ENCODE measurements around the gene YBEY.

YBEY gene

DNA sequence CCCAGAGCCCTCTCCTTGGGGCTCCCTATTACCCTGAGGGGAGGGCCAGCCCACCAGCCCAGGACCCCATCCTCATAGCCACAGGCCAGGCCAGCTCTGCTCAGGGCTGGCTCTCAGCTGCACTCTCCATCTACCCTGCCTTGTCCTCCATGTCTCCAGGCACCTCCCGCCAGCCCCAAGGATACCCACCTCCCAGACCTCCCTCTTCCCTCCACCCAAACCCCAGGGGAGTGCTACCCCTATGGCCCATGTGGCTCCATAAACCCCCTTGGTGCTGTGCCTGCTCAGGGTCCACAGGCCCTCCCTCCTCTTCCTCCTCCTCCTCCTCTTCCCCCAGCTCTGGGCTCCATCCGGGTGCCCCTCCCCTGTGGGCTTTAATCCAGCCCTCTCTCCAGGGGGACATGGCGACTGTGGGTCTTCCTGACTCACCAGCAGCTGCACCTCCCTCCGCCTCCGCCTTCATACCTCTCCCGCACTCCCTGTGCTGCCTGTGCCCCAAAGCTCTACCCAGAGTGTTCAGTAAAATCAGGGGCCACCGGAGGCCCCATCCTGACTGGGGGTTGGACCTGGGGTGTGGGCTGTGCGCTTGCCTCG is 9.1 kb downstream of the YBEY start (continued):
- no peak for TF ChIP-seq ZNF660 (tag by site-specific recombination; IDR thresholded peaks at IDR 0.05)
- TF ChIP-seq SP3 (tag by site-specific recombination; IDR thresholded peaks at IDR 0.05), result 0 out of 2 replicates have a peak, but pooled peaks have one; percentile 36
- TF ChIP-seq, protein P1, sequence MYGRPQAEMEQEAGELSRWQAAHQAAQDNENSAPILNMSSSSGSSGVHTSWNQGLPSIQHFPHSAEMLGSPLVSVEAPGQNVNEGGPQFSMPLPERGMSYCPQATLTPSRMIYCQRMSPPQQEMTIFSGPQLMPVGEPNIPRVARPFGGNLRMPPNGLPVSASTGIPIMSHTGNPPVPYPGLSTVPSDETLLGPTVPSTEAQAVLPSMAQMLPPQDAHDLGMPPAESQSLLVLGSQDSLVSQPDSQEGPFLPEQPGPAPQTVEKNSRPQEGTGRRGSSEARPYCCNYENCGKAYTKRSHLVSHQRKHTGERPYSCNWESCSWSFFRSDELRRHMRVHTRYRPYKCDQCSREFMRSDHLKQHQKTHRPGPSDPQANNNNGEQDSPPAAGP (tag by site-specific recombination; IDR thresholded peaks at IDR 0.05), result 0 out of 2 replicates have a peak, but pooled peaks have one; percentile 71
- peak; percentile 86 for TF ChIP-seq ZNF513 (tag by site-specific recombination; IDR thresholded peaks at IDR 0.05)
- TF ChIP-seq, protein P2, sequence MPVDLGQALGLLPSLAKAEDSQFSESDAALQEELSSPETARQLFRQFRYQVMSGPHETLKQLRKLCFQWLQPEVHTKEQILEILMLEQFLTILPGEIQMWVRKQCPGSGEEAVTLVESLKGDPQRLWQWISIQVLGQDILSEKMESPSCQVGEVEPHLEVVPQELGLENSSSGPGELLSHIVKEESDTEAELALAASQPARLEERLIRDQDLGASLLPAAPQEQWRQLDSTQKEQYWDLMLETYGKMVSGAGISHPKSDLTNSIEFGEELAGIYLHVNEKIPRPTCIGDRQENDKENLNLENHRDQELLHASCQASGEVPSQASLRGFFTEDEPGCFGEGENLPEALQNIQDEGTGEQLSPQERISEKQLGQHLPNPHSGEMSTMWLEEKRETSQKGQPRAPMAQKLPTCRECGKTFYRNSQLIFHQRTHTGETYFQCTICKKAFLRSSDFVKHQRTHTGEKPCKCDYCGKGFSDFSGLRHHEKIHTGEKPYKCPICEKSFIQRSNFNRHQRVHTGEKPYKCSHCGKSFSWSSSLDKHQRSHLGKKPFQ (tag by site-specific recombination; IDR thresholded peaks at IDR 0.05), result no peak
- peak; percentile 59; the same call in 1 of the 2 replicates for TF ChIP-seq EGR2 (tag by site-specific recombination; IDR thresholded peaks at IDR 0.05; ENCODE audit: low read depth)
- TF ChIP-seq, protein P3, sequence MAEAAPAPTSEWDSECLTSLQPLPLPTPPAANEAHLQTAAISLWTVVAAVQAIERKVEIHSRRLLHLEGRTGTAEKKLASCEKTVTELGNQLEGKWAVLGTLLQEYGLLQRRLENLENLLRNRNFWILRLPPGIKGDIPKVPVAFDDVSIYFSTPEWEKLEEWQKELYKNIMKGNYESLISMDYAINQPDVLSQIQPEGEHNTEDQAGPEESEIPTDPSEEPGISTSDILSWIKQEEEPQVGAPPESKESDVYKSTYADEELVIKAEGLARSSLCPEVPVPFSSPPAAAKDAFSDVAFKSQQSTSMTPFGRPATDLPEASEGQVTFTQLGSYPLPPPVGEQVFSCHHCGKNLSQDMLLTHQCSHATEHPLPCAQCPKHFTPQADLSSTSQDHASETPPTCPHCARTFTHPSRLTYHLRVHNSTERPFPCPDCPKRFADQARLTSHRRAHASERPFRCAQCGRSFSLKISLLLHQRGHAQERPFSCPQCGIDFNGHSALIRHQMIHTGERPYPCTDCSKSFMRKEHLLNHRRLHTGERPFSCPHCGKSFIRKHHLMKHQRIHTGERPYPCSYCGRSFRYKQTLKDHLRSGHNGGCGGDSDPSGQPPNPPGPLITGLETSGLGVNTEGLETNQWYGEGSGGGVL (tag by site-specific recombination; IDR thresholded peaks at IDR 0.05), result peak; percentile 37; the same call in 1 of the 2 replicates
- peak; percentile 46; the same call in 1 of the 2 replicates for TF ChIP-seq ZBTB8A (tag by site-specific recombination; IDR thresholded peaks at IDR 0.05)
- TF ChIP-seq ZFP41 (tag by site-specific recombination; IDR thresholded peaks at IDR 0.05; ENCODE audit: borderline replicate concordance), result no peak

DNA sequence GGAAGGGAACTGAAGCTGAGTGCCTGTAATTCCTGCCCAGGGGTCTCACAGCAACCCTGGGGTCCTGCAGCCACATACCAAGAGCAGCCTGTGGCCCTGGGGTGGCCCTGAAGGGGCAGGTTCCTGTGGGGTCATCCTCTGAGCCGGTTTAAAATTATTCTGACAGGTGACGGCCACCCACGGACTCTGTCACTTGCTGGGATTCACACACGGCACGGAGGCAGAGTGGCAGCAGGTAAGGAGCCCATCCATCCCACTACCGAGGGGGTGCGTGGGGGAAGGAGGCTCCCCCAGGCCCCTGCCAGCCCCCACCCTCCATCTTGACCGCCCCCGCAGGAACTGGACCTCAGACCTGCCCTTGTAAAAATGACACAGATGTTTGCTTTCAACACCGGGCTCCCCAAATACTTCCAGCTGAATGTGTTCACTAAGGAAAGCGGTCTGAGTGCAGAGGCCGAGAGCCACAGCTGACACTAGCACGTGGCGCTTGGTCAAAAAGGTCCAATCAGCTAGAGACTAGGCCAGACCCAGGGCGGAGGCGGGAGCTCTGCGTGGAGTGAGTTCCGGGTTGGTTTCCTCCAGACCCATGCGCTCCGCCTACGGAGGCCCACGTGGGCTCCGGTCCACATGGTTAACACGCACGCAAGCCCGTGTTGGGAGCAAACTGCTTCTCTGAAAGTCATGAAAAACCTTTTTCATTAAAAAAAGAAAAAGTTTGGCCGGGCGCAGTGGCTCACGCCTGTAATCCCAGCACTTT is 10.0 kb downstream of the YBEY start:
- H3K9me3 ChIP-seq (ENCODE audit: control insufficient read depth, insufficient read depth, low read depth, low read length), result no peaks in the 10 kb centered on the region
- ChIA-PET CTCF (interaction anchor here (0.6 to 0.7 kb wide), 2 partner anchors 127 to 154 kb away, joined by 3 read pairs; no protein-coding TSS in a partner anchor), POLR2A (interaction anchor here (0.7 kb wide), 2 partner anchors 20 to 153 kb away, joined by 3 read pairs; no protein-coding TSS in a partner anchor)
- H3K36me3 ChIP-seq (ENCODE audit: control insufficient read depth in 2 of 2, insufficient read depth in 1 of 2, low read length in 2 of 2), result peaks cover 25 to 31% of the 10 kb centered on the region in 2 experiments
- H3K4me1 ChIP-seq (ENCODE audit: control insufficient read depth, insufficient read depth, low read length), result no peaks in the 10 kb centered on the region; the same call in 1 of the 2 replicates
- TF ChIP-seq GLIS1 (tag by site-specific recombination; IDR thresholded peaks at IDR 0.05), result peak; percentile 88
- TF ChIP-seq GLIS2 (tag by site-specific recombination; IDR thresholded peaks at IDR 0.05), result 0 out of 2 replicates have a peak, but pooled peaks have one; percentile 11
- peak; percentile 38; the same call in 1 of the 2 replicates for TF ChIP-seq EGR2 (tag by site-specific recombination; IDR thresholded peaks at IDR 0.05; ENCODE audit: low read depth)
- peak; percentile 14; the same call in 1 of the 2 replicates for TF ChIP-seq ZIC2 (tag by site-specific recombination; IDR thresholded peaks at IDR 0.05)
- TF ChIP-seq FEZF1 (tag by site-specific recombination; IDR thresholded peaks at IDR 0.05), result no peak
- TF ChIP-seq KLF9 (tag by site-specific recombination; IDR thresholded peaks at IDR 0.05; ENCODE audit: low read depth), result no peak
- no peak for TF ChIP-seq IKZF3 (tag by site-specific recombination; IDR thresholded peaks at IDR 0.05)
- peak; percentile 60 for TF ChIP-seq ZFHX2 (tag by site-specific recombination; conservative IDR thresholded peaks at IDR 0.05)
- H3K27ac ChIP-seq (ENCODE audit: extremely low read depth, low read depth, low read length), result no peak overlapping the region
- H3K4me3 ChIP-seq (ENCODE audit: low read depth, low read length), result no peak overlapping the region
